Measurements from ENCODE around the gene USF2. TPM values are rescaled to one million over a fixed set of nuclear protein-coding genes. Genes with fewer than 3 reads are reported as not detected.

The USF2 gene
- total and polyA plus RNA-seq, 2 of the 4 experiments (the other 2 are of a cell fraction), result 21.3 to 65.6 TPM

GRCh38 chr19:35249848-35250711 is 18.7 kb upstream of the USF2 start:
- Histone ChIP-seq H2BK120ac (ENCODE audit: low read depth, low read length) (no peak overlapping the region), H2AK5ac (ENCODE audit: low read depth, low read length) (no peak overlapping the region), H4K5ac (ENCODE audit: low read depth, low read length) (no peak overlapping the region), H4K20me1 (ENCODE audit: insufficient read depth, low read length) (no peaks in the 10 kb centered on the region), H3K9ac (ENCODE audit: low read depth, low read length) (no peak overlapping the region), H3K79me1 (ENCODE audit: low read depth in 1 of 2, low read length in 2 of 2) (no peaks in the 10 kb centered on the region), H3K9me3 (ENCODE audit: control insufficient read depth, insufficient read depth, low read length) (no peaks in the 10 kb centered on the region), H3K9me1 (ENCODE audit: insufficient read depth, low read length) (no peaks in the 10 kb centered on the region), H3K27ac (ENCODE audit: insufficient read depth, low read length) (no peak overlapping the region), H3K4ac (ENCODE audit: low read depth, low read length) (no peak overlapping the region), H3K4me3 (ENCODE audit: insufficient read depth, low read depth, low read length) (no peak overlapping the region), H3K4me2 (ENCODE audit: low read depth, low read length) (no peak overlapping the region), H3K23ac (ENCODE audit: low read depth, low read length) (no peak overlapping the region), H2AFZ (replicated peaks; ENCODE audit: low read length, poor library complexity) (no peak overlapping the region), H2AK9ac (replicated peaks; ENCODE audit: low read depth, low read length, poor library complexity) (no peak overlapping the region), H2BK20ac (ENCODE audit: low read depth, low read length) (no peak overlapping the region), H3K27me3 (ENCODE audit: control insufficient read depth, insufficient read depth, low read length) (peaks cover 40% of the 10 kb centered on the region), H4K8ac (ENCODE audit: low read depth in 2 of 2, low read length in 2 of 2) (no peak overlapping the region), H3K14ac (replicated peaks; ENCODE audit: low read depth, low read length) (no peak overlapping the region), H4K91ac (ENCODE audit: insufficient read depth, low read depth, low read length) (no peak overlapping the region), H3K4me1 (ENCODE audit: control insufficient read depth, insufficient read depth, low read length) (no peaks in the 10 kb centered on the region), H3K18ac (ENCODE audit: low read depth, low read length) (no peak overlapping the region), H2BK15ac (ENCODE audit: low read depth, low read length) (no peak overlapping the region), H2BK5ac (ENCODE audit: low read depth, low read length, poor library complexity, severe bottlenecking) (no peak overlapping the region), H3K56ac (ENCODE audit: extremely low read depth, insufficient read depth, low read length) (no peak overlapping the region), H3K36me3 (ENCODE audit: control insufficient read depth, insufficient read depth, low read length) (no peaks in the 10 kb centered on the region)
- TF ChIP-seq CHD1 (IDR thresholded peaks at IDR 0.05; ENCODE audit: low read depth, low read length) (no peak), MAFK (IDR thresholded peaks at IDR 0.05; ENCODE audit: low read depth, low read length) (no peak), RAD21 (IDR thresholded peaks at IDR 0.05; ENCODE audit: low read length) (no peak), CEBPB (IDR thresholded peaks at IDR 0.05; ENCODE audit: low read depth, low read length) (no peak), POLR2A (IDR thresholded peaks at IDR 0.05; ENCODE audit: low read depth, low read length) (no peak), ELK1 (IDR thresholded peaks at IDR 0.05; ENCODE audit: borderline replicate concordance, low read depth, low read length) (no peak)
- CTCF ChIA-PET, result interaction anchor here (0.7 kb wide), 1 partner anchor 84 kb away, joined by 3 read pairs; no protein-coding TSS in a partner anchor
- ATAC-seq (ENCODE audit: low read depth) (no peak), DNase-seq (no peak)
- BruUV-seq (replicated peaks), result no TSS peak
- POLR2A ChIA-PET (ENCODE audit: unreplicated experiment), result no interaction called here
- dilution Hi-C loops (cut with HindIII; ENCODE audit: low sequenced_read_pairs, unreplicated experiment), result no loop called here
- intact Hi-C loops (cut with micrococcal nuclease), result no loop called here
- 84% methylated on average over 14 of the region's 34 CpGs; no CpG with 5 or more reads in 1 of the 2 experiments for WGBS, 2 experiments (ENCODE audit: extremely low coverage in 2 of 2, insufficient read length in 1 of 2)
- in situ Hi-C loops (cut with MboI; ENCODE audit: low sequenced_read_pairs), result no loop called here

Measured in IMR-90 (cell line).